ENCODE data around the gene JADE1.

GRCh38 chr4:128841402-128841801 is 31.9 kb downstream of the JADE1 start:
- TF ChIP-seq CTCF (IDR thresholded peaks at IDR 0.05; ENCODE audit: insufficient read depth, low read length, poor library complexity, severe bottlenecking) (no peak), EZH2phosphoT487 (conservative IDR thresholded peaks at IDR 0.05; ENCODE audit: low read length) (no peak)
